ENCODE results near the gene PRDM8.

- TF ChIP-seq POLR2A (IDR thresholded peaks at IDR 0.05) (no peak), CTCF (IDR thresholded peaks at IDR 0.05) (no peak)
Measured at GRCh38 chr4:80207664-80208063, 10.4 kb downstream of the PRDM8 start.

All from tibial nerve (tissue), 3 donors.